Adrenal gland (tissue), 12 donors: ENCODE results near the gene PDRG1. TPM values are rescaled to one million over a fixed set of nuclear protein-coding genes. Genes with fewer than 3 reads are reported as not detected.

Source experiments
- DNase-seq, 7 donors: peaks; one replicate each; pipeline ENCODE4 v3.0.0-alpha.2; 2019 to 2020
- H3K27ac ChIP-seq, 5 donors: fragments of 200-600 bp; sonication (generic) in 4 of 5; 1 replicate in 3 of 5; 2 replicates in 2 of 5; pipeline versions ENCODE4 v1.5.1 to v1.8.0; 2016 to 2020; ENCODE audit warnings: mild to moderate bottlenecking in 1 of 5
- H3K27me3 ChIP-seq: fragments of 200-600 bp; 2 replicates; pipeline ENCODE4 v1.8.0; 2021
- H3K36me3 ChIP-seq, 2 donors: fragments of 200-600 bp; replicated peaks in 1 of 2; 1 replicate in 1 of 2; 2 replicates in 1 of 2; pipeline versions ENCODE4 v1.5.1 to v1.8.0; 2018 to 2022
- H3K4me1 ChIP-seq, 2 donors: fragments of 200-600 bp; replicated peaks in 1 of 2; 1 replicate in 1 of 2; 2 replicates in 1 of 2; pipeline versions ENCODE4 v1.5.1 to v1.8.0; 2018 to 2021
- H3K4me3 ChIP-seq, 4 donors: fragments of 200-600 bp; sonication (generic) in 3 of 4; one replicate each; pipeline ENCODE4 v1.5.1; 2016 to 2018
- H3K9me3 ChIP-seq, 3 donors: fragments of 200-600 bp; sonication (generic) in 1 of 3; replicated peaks in 1 of 3; 1 replicate in 2 of 3; 2 replicates in 1 of 3; pipeline versions ENCODE4 v1.5.1 to v1.8.0; 2016 to 2021
- POLR2A ChIP-seq, 2 donors: fragments of 450-650 bp; IDR thresholded peaks; one replicate each; pipeline ENCODE4 v1.6.1; 2017; ENCODE audit warnings: antibody characterized with exemption in 2 of 2, mild to moderate bottlenecking in 2 of 2, moderate library complexity in 1 of 2
- WGBS, 4 donors: extraction: QIAGEN DNeasy Blood & Tissue Kit in 2 of 4; methylation state at CpG; one replicate each; pipeline versions ENCODE4 v1.1.5 to v1.1.7; 2013 to 2017; 5-methylcytosine and 5-hydroxymethylcytosine counted together
- intact Hi-C, 2 donors: fragments of 100-400 bp; cut with DNase I; formaldehyde crosslinking; loops; one replicate each; pipeline versions ENCODE4 v1.14.1 to v1.15.0; 2022 to 2023
- polyA plus RNA-seq, 3 donors: library from polyadenylated mRNA; stranded (reverse); fragments of 200-250 nt in 2 of 3; fragments of 350-450 nt in 1 of 3; fragmentation: Illumina TruSeq in 1 of 3; extraction: RNeasy Lipid Tissue Mini Kit (QIAGEN cat#74804) in 1 of 3; gene quantifications; one replicate each; pipeline ENCODE4 v1.2.3, GENCODE V29; 2013 to 2014
- total RNA-seq, 9 donors: library from RNA; depleted of rRNA in 4 of 9; stranded (reverse); fragments of >200 nt in 4 of 9; fragments of 120-200 nt in 1 of 9; fragmentation: NEBNext Ultra II Directional in 1 of 9; extraction: Animal tissue kit (Norgen Biotek cat#: 25700) in 1 of 9; gene quantifications; one replicate each; pipeline versions ENCODE4 v1.1.0 to v1.2.4, GENCODE V29; 2013 to 2023
- TF ChIP-seq, protein P1 (sequence below), 6 experiments: fragments of 450-650 bp in 4 of 6; fragments of 200-600 bp in 2 of 6; sonication (generic) in 1 of 6; IDR thresholded peaks; 1 replicate in 5 of 6; 2 replicates in 1 of 6; pipeline versions ENCODE4 v1.5.1 to v1.8.0; 2016 to 2021; ENCODE audit warnings: antibody characterized with exemption in 6 of 6, mild to moderate bottlenecking in 2 of 6, moderate library complexity in 1 of 6
- donor health status: healthy with polysubstance abuse.
- donor health status: Bipolar disorder and iron deficiency.
- donor health status: DM: yes; HTN: yes; CAD: no.
- donor health status: DM: no; HTN: no; CAD: no.
- donor health status: DM: no; HTN: no; CAD: no.
- donor health status: DM: yes; HTN: yes; CAD: no.

PDRG1 gene
- total and polyA plus RNA-seq, 12 donors, result 5.1 to 27.5 (median 14.2) TPM

DNA sequence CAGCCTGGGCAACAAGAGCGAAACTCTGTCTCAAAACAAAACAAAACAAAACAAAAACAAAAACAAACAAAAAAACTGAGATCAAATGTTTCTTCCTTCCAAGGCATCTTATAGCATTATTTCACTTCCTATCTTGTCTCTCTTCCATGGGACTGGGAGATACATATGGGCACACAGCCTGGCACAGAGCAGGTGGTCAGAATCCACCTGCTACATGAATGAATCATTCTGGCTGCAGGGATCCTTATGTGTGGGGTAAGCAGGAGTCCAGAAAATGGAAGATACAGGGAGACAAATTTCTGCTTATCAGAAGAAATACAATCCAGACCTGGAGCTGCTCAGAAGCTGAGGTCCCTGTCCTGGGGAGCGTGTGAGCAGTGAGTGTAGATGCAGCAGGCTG is 40.2 kb upstream of the PDRG1 start:
- Histone ChIP-seq H3K4me1 (no peaks in the 10 kb centered on the region), H3K4me3 (no peak overlapping the region), H3K27ac (no peak overlapping the region), H3K36me3 (no peaks in the 10 kb centered on the region), H3K9me3 (no peaks in the 10 kb centered on the region), H3K27me3 (peaks cover 16% of the 10 kb centered on the region)
- intact Hi-C loops, result no loop called here
- 67 to 100% (median 82%) methylated on average over 2 of the region's 2 CpGs for WGBS, 4 donors
- TF ChIP-seq, protein P1, sequence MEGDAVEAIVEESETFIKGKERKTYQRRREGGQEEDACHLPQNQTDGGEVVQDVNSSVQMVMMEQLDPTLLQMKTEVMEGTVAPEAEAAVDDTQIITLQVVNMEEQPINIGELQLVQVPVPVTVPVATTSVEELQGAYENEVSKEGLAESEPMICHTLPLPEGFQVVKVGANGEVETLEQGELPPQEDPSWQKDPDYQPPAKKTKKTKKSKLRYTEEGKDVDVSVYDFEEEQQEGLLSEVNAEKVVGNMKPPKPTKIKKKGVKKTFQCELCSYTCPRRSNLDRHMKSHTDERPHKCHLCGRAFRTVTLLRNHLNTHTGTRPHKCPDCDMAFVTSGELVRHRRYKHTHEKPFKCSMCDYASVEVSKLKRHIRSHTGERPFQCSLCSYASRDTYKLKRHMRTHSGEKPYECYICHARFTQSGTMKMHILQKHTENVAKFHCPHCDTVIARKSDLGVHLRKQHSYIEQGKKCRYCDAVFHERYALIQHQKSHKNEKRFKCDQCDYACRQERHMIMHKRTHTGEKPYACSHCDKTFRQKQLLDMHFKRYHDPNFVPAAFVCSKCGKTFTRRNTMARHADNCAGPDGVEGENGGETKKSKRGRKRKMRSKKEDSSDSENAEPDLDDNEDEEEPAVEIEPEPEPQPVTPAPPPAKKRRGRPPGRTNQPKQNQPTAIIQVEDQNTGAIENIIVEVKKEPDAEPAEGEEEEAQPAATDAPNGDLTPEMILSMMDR (IDR thresholded peaks at IDR 0.05), result no peak
- TF ChIP-seq POLR2A (IDR thresholded peaks at IDR 0.05), result no peak
- DNase-seq, result no peak

DNA sequence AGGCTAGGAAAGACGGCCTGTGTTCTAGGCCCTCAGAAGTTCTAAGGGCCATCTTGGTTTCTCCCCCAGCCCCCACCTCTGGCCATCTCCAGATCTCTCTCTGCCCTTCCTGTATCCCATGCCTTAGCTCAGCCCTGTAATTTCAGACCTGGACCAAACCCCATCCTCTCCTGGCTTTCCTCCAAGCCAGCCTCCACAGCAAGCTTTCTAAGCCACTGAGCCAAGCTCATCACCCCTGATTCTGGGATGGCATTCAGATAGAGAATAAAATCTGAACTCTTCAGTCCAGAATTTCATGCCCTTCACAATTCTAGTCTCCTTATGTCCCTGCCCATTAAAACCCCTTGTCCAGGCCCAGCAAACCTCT is 39.5 kb upstream of the PDRG1 start:
- TF ChIP-seq, protein P1 (IDR thresholded peaks at IDR 0.05), result no peak
- TF ChIP-seq POLR2A (IDR thresholded peaks at IDR 0.05), result no peak
- Histone ChIP-seq H3K36me3 (no peaks in the 10 kb centered on the region), H3K4me3 (no peak overlapping the region), H3K27me3 (peaks cover 16% of the 10 kb centered on the region), H3K9me3 (no peaks in the 10 kb centered on the region), H3K27ac (no peak overlapping the region), H3K4me1 (no peaks in the 10 kb centered on the region)
- WGBS, 4 donors, result 50 to 86% (median 70%) methylated on average over 1 of the region's 1 CpG
- no peak for DNase-seq
- intact Hi-C loops, result no loop called here

DNA sequence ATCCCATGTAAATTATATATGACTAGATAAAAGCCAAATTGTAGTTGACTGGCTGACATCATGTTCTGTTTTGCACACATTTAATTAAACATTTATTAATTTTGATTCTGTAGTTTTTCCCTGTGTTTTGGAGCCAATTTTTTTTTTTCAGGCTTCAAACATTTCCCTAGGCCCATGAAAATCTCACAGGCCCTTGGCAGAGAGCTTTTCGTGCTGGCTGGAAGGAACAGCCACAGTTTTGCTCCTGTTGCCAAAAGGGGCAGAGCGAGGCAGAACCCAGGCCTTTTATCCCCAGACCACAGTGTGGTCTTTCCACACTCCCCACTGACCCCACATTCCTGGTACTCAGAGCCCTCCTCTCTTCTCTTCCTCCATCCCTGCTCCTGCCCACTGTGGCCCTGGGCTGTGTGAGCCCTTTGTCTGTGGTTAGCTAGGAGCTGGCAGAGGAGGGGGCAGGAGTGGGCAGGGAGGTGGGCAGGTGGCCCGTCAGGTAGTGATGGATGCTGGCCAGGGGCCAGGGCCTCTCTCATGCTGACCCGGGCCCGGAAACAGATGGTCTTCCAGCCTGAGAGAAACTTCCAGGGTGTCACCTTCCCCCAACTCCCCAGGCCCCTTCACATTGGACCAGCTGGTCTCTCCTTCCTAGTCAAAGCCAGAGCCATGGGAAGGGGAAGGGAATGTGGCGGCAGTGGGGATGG is 38.9 kb upstream of the PDRG1 start:
- H3K4me3 ChIP-seq, result no peak overlapping the region
- WGBS, 4 donors, result 58 to 74% (median 63%) methylated on average over 6 of the region's 6 CpGs
- TF ChIP-seq, protein P1 (IDR thresholded peaks at IDR 0.05), result no peak
- no peak for TF ChIP-seq POLR2A (IDR thresholded peaks at IDR 0.05)
- no peaks in the 10 kb centered on the region for H3K9me3 ChIP-seq
- peaks cover 14% of the 10 kb centered on the region for H3K27me3 ChIP-seq
- no peaks in the 10 kb centered on the region for H3K36me3 ChIP-seq
- no peak overlapping the region for H3K27ac ChIP-seq
- intact Hi-C loops, result no loop called here
- H3K4me1 ChIP-seq, result no peaks in the 10 kb centered on the region
- DNase-seq, result no peak

DNA sequence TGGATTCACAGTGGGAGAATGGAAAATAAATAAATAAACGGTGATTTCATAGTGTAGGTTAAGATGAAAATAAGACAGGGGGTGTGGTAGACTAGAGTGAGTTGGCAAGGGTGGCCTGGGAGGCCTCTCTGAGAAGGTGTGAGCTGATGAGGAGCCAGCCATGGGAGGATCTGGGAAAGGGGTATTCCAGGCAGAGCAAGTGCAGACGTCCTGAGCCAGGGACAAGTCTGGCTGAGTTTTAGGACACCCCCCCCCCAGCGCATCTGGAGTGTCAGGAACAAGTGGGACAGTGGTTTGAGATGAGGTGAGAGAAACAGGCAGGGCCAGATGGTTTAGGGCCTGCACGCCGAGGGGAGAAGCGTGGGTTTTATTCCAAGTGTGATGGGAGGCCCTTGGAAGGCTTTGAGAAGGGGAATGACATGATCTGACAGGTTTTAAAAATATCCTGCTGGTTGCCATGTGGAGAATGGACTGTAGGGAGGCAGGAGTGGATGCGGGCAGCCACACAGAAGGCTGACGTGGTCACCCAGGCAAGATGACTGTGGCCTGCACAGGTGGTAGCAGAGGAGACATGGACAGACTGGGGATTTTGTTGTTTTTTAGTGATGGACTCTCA is 37.3 kb upstream of the PDRG1 start:
- Histone ChIP-seq H3K9me3 (no peaks in the 10 kb centered on the region), H3K4me3 (no peak overlapping the region), H3K4me1 (no peaks in the 10 kb centered on the region), H3K36me3 (no peaks in the 10 kb centered on the region), H3K27ac (no peak overlapping the region), H3K27me3 (no peaks in the 10 kb centered on the region)
- intact Hi-C loops, result no loop called here
- DNase-seq, result no peak
- TF ChIP-seq, protein P1 (IDR thresholded peaks at IDR 0.05), result no peak
- TF ChIP-seq POLR2A (IDR thresholded peaks at IDR 0.05), result no peak
- WGBS, 4 donors, result 82 to 85% (median 83%) methylated on average over 8 of the region's 8 CpGs
